ENCODE results near the gene NUTF2.
A peak's percentile ranks its signal among the peaks of the same experiment; 100 is the strongest.
"Not testable (repeated sequence)": the region's sequence is repeated elsewhere in the genome, so short reads cannot be mapped to it uniquely, and the experiment has no call there.

Gene NUTF2

DNA sequence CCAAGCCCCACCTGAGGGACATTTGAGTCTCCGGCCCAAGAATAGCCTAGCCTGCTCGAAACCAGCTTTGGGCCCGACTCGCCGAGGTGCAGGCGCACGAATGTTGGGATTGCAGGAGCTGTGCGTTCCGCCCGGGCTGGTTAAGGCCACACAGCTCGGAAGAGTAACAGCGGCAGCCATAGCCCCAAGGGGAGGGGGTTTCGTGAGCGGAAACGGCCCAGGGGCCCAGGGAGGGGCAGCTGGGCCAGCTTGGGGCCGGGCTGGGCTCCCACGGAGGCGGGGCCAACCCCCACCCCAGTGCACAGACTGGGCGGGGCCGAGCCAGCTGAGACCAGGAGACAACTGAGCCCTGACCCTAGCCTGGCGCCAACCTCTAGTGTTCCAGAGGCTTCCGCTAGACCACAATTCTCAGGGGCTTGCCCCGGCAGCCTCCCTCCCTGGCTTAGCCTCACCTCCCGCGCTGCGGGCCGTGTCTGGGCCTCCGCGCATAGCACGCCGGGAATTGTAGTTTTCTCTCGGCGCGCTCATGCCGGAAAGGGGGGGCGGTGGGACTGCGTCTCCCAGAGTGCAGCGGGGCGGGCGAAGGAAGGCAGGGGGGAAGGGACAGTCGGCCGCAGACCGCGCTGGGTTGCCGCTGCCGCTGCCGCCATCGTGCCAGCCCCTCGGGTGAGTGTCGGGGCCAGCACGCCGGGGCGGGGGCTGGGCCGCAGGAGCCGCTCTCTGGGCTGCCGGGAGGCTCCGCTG, at the start of gene NUTF2:
TSS of gene NUTF2 (plus strand) at position 614 of the 744 bp plus-strand sequence. CDS start 18,198 bp downstream, outside the sequence.
- DNase-seq, result peak; percentile 87

DNA sequence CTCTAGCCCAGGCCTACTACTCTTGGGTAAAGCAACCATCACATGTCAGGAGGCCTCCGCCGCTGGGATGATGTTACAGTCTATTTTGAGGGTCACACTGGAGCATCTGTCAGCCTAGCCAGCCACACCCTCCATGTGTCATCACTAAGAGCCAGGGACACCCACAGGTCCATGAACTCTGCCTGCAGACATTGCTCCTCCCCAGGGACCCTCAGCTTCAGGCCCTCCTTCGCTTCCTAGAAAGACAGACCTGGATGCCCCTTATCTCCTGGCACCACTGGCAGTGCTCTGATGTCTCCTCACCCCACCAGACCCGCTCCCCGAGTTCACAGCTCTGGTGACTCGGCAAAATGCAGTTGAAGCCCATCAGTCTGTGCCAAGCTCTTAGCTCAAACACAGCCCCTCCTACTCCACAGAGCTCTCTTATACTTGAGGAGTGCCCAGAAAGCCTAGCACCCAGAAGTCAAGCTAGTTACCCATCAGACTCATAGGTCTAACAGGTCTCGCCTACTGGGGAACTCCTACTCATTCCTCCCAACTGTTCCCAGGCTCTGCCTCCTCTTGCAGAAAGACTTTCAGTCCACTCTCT, 46.3 kb upstream of the NUTF2 start:
- DNase-seq, result no peak

DNA sequence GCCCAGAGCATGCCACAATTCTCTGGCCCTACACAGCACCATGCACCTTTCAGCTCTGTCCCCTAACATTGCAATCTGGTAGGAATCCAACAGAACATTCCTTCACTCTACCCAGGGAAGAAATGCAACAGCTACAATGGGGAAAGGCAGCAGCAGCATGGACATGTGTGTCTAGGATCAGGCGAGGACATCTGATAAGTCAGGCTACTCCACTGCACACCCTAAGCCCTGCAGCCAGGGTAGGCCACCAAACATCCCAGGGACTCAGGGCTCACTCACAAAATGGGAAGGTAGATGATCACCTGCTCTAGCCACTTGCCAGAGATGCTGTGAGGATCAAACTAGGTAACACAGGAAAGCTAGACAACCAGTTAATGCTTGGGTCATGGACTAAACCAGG, 45.5 kb upstream of the NUTF2 start:
- no peak for DNase-seq

DNA sequence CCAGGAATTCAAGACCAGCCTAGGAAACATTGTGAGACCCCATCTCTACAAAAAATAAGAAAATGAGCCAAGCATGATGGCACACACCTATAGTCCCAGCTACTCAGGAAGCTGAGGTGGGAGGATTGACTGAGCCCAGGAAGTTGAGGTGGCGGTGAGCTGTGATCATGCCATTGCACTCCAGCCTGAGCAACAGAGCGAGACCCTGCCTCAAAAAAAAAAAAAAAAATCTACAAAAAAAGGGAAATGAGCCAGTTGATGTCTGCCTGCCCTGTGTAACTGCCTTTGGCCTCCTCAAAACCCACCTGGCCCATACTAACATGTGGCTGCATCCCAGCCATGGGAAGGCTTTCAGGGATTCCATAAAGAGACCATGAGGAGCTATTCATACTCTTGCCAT, 44.9 kb upstream of the NUTF2 start:
- DNase-seq, result no peak

DNA sequence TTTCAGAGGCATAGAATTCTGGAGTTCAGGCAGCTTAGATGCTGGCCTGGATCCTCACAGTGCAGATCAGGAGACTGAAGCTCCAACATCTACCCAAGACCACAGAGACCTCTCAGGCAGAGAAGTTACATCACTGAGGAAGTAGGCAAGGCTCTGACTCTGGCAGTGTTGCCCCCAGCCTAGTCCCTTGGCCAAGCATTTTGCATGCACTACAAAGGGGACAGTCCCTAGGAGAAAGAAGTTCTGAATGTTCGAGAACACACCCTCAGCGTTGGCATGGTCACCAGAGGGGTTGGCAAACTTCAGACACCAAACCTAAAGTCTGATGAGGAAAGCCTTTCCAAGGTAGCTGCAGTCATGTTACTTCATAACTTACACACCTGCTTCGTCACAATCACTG, 42.8 kb upstream of the NUTF2 start:
- no peak for DNase-seq

DNA sequence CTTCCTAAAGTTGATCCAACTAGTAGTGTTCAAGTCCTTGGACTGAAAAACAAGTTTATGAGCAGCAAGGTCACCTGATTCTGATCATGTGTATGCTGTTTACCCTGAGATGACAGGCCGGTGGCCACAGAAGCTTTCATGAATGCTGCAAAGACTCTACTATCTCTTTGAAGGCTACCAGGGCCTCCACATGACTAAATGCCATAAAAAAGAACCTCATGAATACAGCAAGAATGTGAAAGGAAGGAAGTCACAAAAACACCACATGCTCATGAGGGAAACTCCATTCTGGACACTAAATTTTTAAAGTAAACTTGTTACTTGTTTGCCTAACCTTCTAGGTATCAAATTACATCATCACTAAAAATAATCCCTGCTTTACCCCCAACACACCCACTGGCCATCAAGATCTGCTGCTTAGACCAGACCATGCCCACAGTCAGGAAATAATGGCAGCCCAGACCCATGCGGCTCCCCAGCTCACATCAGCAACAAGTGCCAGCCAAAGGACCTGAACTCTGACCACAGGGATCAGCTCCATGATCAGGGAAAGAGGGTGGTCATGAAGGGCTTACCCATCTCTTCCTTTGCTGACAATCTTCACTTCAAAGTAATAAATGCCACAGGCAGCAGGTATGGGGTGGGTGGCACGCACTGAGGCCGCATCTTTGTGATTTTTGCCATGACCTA, 41.7 kb upstream of the NUTF2 start:
- DNase-seq, result no peak

- no peak for DNase-seq
Observed at GRCh38 chr16:67805718-67806427, 40.9 kb upstream of the NUTF2 start.

GRCh38 chr16:67806428-67807147, 40.1 kb upstream of the NUTF2 start, which contains the start of the genes RANBP10 and TSNAXIP1:
Gene RANBP10 (minus strand): TSS chr16:67806560. CDS start chr16:67806536, 24 bp downstream.
Gene TSNAXIP1 (plus strand): TSS chr16:67806889. CDS start chr16:67807150, 261 bp downstream.
- DNase-seq, result peak; percentile 97

DNA sequence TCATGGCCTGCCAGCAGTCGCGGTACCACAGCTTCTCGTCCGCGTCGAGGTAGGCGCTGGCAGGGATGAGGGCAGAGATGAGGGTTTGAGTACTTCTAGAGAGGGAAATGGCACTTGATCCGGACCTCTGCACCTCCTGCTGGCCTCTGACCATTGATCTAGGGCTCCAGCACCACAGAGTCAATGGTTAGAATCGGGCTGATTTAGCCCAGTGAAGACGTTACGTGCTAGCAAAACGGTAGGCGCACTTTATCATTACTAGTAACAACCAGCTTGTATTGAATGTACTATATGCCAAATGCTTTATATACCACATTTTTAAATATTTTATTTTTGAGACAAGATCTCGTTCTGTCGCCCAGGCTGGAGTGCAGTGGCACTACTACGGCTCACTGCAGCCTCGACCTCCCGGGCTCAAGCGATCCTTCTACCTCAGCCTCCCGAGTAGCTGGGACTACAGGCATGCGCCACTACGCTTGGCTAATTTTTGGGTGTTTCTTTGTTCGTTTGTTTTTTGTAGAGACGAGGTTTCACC, 39.5 kb upstream of the NUTF2 start:
- no peak for DNase-seq

GRCh38 chr16:67811899-67812298, 34.8 kb upstream of the NUTF2 start:
- DNase-seq, result no peak

GRCh38 chr16:67814567-67814966, 32.2 kb upstream of the NUTF2 start:
- no peak for DNase-seq

- no peak for DNase-seq
Observed at GRCh38 chr16:67820608-67821259, 26.0 kb upstream of the NUTF2 start.

DNA sequence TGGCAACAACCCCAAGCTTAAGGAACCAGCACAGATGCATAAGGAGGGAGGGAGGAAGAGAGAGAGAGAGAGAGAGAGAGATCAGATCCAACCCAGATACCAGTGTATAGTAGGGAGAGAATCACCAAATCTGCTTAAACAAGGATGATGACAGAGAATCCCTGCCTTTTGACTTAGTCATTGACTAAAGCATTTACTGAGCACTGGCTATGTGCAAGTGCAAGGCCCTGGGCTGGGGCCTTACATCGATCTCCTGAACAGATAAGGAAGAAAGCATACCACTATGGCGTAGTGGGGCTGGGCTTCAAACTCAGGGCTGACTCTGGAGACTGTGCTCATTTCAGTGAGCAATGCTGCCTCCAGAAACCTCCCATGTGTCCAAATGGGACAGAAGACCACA, 24.2 kb upstream of the NUTF2 start:
- DNase-seq, result no peak

DNA sequence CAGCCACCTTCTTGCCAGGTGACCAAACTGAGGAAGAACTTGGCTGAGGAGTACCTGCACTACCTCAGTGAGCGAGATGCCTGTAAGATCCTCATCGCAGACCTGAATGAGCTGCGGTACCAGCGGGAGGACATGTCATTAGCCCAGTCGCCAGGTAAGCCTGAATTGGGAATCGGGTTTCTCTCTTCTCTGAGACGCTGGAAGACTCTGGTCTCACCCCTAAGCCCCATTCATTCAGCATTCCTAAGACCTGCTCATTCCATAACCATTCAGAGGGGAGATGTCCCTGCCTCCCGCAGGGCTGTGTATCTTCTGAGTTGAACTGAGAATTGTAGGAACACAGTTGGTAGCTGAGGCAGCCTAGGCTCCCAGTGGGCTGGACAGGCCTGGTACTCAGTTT, 21.6 kb upstream of the NUTF2 start:
- DNase-seq, result no peak

- DNase-seq, result no peak
Observed at GRCh38 chr16:67825906-67826305, 20.8 kb upstream of the NUTF2 start.

DNA sequence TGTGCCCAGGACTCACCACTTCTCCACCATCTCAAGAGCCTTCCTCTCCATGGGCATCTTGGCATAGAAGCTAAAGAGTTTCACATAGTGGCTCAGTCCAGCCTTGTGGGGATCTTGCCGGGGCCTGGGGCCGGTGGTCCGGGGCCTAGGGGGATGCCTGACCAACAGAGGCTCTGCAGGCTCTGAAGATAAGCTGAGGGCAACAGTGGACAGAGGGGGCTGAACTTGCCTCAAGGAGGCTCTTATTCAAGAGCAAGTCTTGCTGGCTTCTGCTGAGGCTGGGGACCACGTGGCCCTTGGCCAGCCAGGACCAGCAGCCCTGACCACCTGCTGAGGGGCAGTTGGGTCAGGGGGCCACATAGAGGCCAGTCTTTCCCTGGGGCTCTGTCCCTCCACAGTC, 18.1 kb upstream of the NUTF2 start:
- no peak for DNase-seq

GRCh38 chr16:67833030-67833414, 13.7 kb upstream of the NUTF2 start:
- no peak for DNase-seq

- peak; percentile 77 for DNase-seq
Observed at GRCh38 chr16:67833415-67834241, 13.1 kb upstream of the NUTF2 start.

DNA sequence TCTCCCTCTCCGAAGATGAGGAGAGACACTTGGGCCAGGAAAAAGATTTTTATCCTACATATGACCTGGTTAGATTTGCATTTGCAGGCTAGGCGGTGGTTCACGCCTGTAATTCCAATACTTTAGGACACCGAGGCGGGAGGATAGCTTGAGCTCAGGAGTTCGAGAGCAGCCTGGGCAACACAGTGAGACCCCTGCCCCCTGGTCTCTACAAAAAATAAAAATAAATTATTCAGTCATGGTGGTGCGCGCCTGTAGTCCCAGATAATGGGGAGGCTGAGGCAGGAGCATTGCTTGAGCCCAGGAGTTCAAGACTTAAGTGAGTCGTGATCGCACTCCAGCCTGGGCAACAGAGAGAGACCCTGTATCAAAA, 12.5 kb upstream of the NUTF2 start:
- no peak for DNase-seq

DNA sequence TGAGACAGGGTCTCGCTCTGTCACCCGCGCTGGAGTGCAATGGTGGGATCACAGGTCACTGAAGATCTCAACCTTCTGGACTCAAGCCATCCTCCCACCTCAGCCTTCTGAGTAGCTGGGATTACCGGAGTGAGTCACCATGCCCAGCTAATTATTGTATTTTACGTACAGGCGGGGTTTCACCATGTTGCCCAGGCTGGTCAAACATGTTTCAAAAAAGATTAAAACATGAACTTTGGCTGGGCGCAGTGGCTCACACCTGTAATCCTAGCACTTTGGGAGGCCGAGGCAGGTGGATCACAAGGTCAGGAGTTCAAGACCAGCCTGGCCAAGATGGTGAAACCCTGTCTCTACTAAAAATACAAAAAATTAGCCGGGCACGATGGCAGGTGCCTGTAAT, 9.5 kb upstream of the NUTF2 start:
- not testable (repeated sequence) for DNase-seq

DNA sequence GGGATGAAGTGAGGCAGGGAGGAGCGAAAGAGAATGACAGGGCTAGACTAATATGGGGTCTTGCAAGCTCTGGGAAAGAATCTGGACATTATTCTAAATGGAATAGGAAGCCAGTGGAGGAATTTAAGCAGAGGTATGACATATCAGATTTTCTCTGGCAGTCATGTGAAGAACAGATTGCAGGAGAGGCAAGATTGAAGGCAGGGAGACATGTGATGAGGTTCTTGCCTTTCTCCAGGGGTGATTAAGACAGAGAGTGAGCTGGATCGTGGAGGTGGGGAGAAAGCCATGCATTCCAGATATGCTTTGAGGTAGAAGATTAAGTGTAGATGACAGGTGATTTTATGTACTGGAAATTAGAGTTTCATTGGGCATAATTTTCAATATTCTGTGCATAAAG, 8.9 kb upstream of the NUTF2 start:
- no peak for DNase-seq
